GM12891 (cell line): ENCODE data around the gene CDH4.

Source experiments
- PAX5 ChIP-seq: IDR thresholded peaks from 2 replicates; pipeline ENCODE4 v1.6.1; 2011; ENCODE audit warnings: low read length, moderate library complexity, mild to moderate bottlenecking; ENCODE audit not compliant: insufficient read depth, severe bottlenecking
- POLR2A ChIP-seq: IDR thresholded peaks from 2 replicates; pipeline ENCODE4 v1.6.1; 2011; ENCODE audit warnings: low read depth, low read length, control low read depth
- POLR2AphosphoS5 ChIP-seq: IDR thresholded peaks from 2 replicates; pipeline ENCODE4 v1.6.1; 2011; ENCODE audit warnings: low read depth, low read length, control low read depth
- SPI1 ChIP-seq: IDR thresholded peaks from 2 replicates; pipeline ENCODE4 v1.6.1; 2011; ENCODE audit warnings: low read depth, low read length, control low read depth
- TAF1 ChIP-seq: IDR thresholded peaks from 2 replicates; pipeline ENCODE4 v1.6.1; 2011; ENCODE audit warnings: low read depth, low read length, control low read depth

GRCh38 chr20:61965606-61966491 lies 713.8 kb downstream of the CDH4 start:
- no peak for TF ChIP-seq POLR2AphosphoS5
- TF ChIP-seq POLR2A: no peak
- TF ChIP-seq SPI1: no peak
- no peak for TF ChIP-seq TAF1
- TF ChIP-seq PAX5: no peak
